MG63 (cell line): ENCODE data around the gene UNC13B. TPM values are rescaled to one million over a fixed set of nuclear protein-coding genes. Genes with fewer than 3 reads are reported as not detected.
"Not testable (repeated sequence)": the region's sequence is repeated elsewhere in the genome, so short reads cannot be mapped to it uniquely, and the experiment has no call there.

ENCODE experiments used
- DNase-seq: peaks from one replicate; pipeline ENCODE4 v3.0.0-alpha.2; 2020
- H3K27me3 ChIP-seq: fragments of 250-450 bp; sonication (Bioruptor Pico); 2 replicates; pipeline ENCODE4 v1.5.1; 2020; ENCODE audit warnings: mild to moderate bottlenecking, moderate library complexity
- H3K36me3 ChIP-seq: fragments of 250-450 bp; sonication (Bioruptor Pico); 2 replicates; pipeline ENCODE4 v1.5.1; 2020; ENCODE audit warnings: mild to moderate bottlenecking, moderate library complexity
- H3K4me3 ChIP-seq: fragments of 250-450 bp; sonication (Bioruptor Pico); 2 replicates; pipeline ENCODE4 v1.5.1; 2020; ENCODE audit warnings: mild to moderate bottlenecking, moderate library complexity
- H3K9me3 ChIP-seq: fragments of 250-450 bp; sonication (Bioruptor Pico); 2 replicates; pipeline ENCODE4 v1.5.1; 2020; ENCODE audit warnings: mild to moderate bottlenecking, moderate library complexity
- total RNA-seq: library from RNA; depleted of rRNA; stranded (reverse); fragments of >200 nt; shearing (Covaris generic); gene quantifications from 2 replicates; pipeline ENCODE4 v1.2.3, GENCODE V29; 2014; ENCODE audit warnings: low replicate concordance

UNC13B gene
- total RNA-seq, 1 experiment from 2014 or later: 2.4 TPM

DNA sequence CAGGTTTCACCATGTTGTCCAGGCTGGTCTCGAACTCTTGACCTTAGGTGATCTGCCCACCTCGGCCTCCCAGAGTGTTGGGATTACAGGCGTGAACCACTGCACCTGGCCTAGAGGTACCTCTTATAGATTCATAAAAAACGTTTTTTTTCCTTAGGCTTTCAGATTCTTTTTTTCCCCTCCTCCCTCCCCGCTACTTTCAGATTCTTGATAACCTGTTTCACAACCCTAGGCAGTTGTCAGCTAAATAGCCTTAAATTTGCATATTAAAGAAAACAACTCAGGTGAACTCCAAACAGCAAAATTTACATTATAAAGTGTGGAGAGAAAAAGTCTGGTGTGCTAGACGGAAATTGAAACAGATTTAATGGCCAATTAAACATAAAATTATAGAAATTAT lies 4.0 kb upstream of the UNC13B start:
- not testable (repeated sequence) for DNase-seq

GRCh38 chr9:35158501-35159280 lies 3.1 kb upstream of the UNC13B start:
- no peaks in the 10 kb centered on the region for H3K36me3 ChIP-seq
- no peaks in the 10 kb centered on the region for H3K9me3 ChIP-seq
- H3K4me3 ChIP-seq: no peak overlapping the region
- no peaks in the 10 kb centered on the region for H3K27me3 ChIP-seq
- no peak for DNase-seq

More for the DNA sequence above, 4.0 kb upstream of the UNC13B start:
- H3K36me3 ChIP-seq, H3K9me3 ChIP-seq, H3K27me3 ChIP-seq, H3K4me3 ChIP-seq: not testable (repeated sequence)

DNA sequence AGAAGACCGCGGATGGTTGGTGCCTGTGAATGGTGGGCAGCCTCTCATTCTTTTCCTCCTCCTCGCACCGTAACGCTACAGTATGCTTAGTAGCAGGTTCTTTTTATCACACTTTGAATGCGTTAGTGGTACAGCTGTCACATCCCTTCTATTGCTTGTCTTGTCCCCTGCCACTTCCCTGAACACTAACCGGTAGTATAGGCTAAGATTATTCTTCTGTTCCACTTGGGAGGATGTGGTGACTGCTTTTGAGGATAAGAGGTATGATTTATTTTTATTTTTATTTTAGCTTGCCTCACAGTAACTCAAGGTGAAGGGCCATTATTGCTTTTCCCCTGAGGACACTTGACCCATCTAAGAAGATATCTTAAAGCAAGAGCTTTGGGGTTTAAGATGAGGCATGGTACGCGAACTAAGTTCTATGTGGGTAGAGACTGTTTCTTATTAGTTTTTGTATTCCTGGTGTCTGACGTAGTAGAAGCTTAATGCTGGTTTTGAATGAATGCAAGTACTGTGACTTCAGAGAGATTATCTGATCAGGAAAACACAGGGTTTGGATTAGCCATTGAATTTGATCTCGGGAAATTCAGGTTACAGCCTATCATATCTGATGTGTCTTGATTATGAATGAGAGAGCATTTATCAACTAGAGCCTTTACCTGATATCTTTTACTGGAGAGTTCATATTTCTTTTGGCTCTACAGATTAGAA lies 951 bp downstream of the UNC13B start:
- no peaks in the 10 kb centered on the region for H3K27me3 ChIP-seq
- H3K36me3 ChIP-seq: no peaks in the 10 kb centered on the region
- peak overlapping the region; percentile 66 for H3K4me3 ChIP-seq
- H3K9me3 ChIP-seq: no peaks in the 10 kb centered on the region
- no peak for DNase-seq

DNA sequence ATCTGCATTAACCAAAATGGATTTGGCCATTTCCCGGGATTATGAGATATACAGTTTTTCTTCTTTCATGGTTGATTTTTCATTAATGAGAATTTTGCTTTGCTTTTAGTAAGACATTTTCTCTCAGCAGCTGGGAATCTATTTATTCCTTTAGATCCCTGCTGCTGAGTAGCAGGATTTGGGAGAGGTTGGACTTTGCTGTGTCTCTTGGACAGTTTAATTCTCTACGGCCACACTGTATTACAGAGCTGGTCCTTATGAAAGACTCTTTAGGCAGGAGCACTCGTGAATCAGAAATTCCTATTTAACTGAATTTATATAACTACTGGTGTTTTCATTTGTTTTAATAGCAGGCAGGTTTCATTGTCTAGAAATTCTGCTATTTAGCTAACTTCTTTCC lies 1.6 kb downstream of the UNC13B start:
- no peaks in the 10 kb centered on the region for H3K27me3 ChIP-seq
- no peaks in the 10 kb centered on the region for H3K36me3 ChIP-seq
- H3K9me3 ChIP-seq: no peaks in the 10 kb centered on the region
- no peak for DNase-seq
- H3K4me3 ChIP-seq: no peak overlapping the region

DNA sequence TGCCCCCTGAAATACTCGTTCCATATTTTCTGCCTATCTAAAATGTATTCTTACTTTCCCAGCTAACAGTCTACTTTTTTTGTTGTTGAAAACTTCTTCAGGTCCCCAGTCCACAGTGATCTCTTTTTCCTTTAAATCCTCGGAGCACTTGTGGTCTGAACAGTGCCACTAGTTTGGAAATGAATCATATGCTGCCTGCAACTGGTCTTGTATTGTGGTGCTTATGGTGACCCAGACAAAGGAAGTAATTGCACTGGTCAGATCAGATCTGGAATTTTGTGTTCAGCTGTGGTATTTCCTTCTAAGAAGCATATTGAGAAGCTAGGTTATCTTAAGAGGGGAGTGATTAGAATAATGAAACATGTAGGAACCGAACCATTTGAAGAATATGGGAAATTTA lies 2.9 kb downstream of the UNC13B start:
- DNase-seq: no peak

GRCh38 chr9:35167429-35167828 lies 5.6 kb downstream of the UNC13B start:
- not testable (repeated sequence) for DNase-seq, H3K27me3 ChIP-seq, H3K4me3 ChIP-seq, H3K36me3 ChIP-seq, H3K9me3 ChIP-seq

More for the DNA sequence above, 2.9 kb downstream of the UNC13B start:
- no peaks in the 10 kb centered on the region for H3K9me3 ChIP-seq
- no peak overlapping the region for H3K4me3 ChIP-seq
- no peaks in the 10 kb centered on the region for H3K36me3 ChIP-seq
- H3K27me3 ChIP-seq: no peaks in the 10 kb centered on the region

GRCh38 chr9:35168963-35169362 lies 7.2 kb downstream of the UNC13B start:
- DNase-seq: no peak
- Histone ChIP-seq H3K9me3 (no peaks in the 10 kb centered on the region), H3K27me3 (no peaks in the 10 kb centered on the region), H3K36me3 (no peaks in the 10 kb centered on the region), H3K4me3 (no peak overlapping the region)

GRCh38 chr9:35172878-35173277 lies 11.1 kb downstream of the UNC13B start:
- H3K4me3 ChIP-seq: no peak overlapping the region
- H3K27me3 ChIP-seq: no peaks in the 10 kb centered on the region
- no peaks in the 10 kb centered on the region for H3K9me3 ChIP-seq
- no peak for DNase-seq
- no peaks in the 10 kb centered on the region for H3K36me3 ChIP-seq

DNA sequence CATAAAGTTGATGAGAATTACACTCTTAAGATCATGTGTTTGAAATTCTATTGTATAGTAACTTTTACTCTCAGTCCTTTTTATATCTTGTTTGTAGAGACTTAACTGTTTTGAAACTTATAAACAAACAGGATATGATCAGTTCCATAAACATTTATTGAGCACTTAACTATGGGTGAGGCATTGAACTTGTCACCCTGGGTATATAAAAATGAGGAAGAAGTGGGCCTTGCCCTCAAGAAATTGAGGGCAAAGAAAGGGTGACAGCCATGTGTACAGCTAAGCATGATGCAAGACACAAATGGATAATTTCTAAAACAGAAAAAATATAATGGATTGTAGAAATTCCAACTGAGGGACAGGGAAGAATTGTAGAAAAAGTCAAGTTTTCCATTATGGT lies 15.7 kb downstream of the UNC13B start:
- DNase-seq: no peak
- no peaks in the 10 kb centered on the region for H3K9me3 ChIP-seq
- no peak overlapping the region for H3K4me3 ChIP-seq
- H3K27me3 ChIP-seq: no peaks in the 10 kb centered on the region
- H3K36me3 ChIP-seq: no peaks in the 10 kb centered on the region

- Histone ChIP-seq H3K4me3 (no peak overlapping the region), H3K9me3 (no peaks in the 10 kb centered on the region), H3K27me3 (no peaks in the 10 kb centered on the region), H3K36me3 (no peaks in the 10 kb centered on the region)
- DNase-seq: no peak
These were observed 17.8 kb downstream of the UNC13B start for GRCh38 chr9:35179347-35180280.

DNA sequence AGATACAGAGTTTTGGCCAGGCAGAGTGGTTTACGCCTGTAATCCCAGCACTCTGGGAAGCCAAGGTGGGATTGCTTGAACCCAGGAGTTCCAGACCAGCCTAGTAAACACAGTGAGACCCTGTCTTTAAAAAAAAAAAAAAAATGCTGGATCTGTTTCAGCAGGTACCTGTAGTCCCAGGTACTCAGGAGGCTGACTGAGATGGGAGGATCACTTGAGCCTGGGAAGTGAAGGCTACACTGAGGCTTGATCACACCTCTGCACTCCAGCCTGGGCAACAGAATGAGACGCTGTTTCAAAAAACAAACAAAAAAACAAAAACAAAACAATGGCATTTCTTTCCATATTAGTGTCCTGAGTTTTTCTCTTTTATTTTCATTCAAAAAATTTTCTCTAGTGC lies 19.0 kb downstream of the UNC13B start:
- DNase-seq: no peak
- H3K9me3 ChIP-seq: no peaks in the 10 kb centered on the region
- no peaks in the 10 kb centered on the region for H3K27me3 ChIP-seq
- no peak overlapping the region for H3K4me3 ChIP-seq
- H3K36me3 ChIP-seq: no peaks in the 10 kb centered on the region

GRCh38 chr9:35182401-35182800 lies 20.6 kb downstream of the UNC13B start:
- not testable (repeated sequence) for H3K9me3 ChIP-seq, H3K36me3 ChIP-seq, H3K4me3 ChIP-seq, DNase-seq, H3K27me3 ChIP-seq

DNA sequence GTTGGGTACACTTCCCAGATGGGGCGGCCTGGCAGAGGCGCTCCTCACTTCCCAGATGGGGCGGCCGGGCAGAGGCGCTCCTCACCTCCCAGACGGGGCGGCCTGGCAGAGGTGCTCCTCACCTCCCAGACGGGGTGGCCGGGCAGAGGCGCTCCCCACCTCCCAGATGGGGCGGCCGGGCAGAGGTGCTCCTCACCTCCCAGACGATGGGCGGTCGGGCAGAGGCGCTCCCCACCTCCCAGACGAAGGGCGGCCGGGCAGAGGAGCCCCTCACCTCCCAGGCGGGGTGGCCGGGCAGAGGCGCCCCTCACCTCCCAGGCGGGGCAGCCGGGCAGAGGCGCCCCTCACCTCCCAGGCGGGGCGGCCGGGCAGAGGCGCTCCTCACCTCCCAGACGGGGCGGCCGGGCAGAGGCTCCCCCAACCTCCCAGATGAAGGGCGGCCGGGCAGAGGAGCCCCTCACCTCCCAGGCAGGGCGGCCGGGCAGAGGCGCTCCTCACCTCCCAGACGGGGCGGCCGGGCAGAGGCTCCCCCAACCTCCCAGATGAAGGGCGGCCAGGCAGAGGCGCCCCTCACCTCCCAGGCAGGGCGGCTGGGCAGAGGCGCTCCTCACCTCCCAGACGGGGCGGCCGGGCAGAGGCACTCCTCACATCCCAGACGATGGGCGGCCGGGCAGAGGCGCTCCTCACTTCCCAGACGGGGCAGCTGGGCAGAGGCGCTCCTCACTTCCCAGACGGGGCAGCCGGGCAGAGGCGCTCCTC lies 21.4 kb downstream of the UNC13B start:
- H3K4me3 ChIP-seq, H3K9me3 ChIP-seq, DNase-seq, H3K36me3 ChIP-seq, H3K27me3 ChIP-seq: not testable (repeated sequence)

DNA sequence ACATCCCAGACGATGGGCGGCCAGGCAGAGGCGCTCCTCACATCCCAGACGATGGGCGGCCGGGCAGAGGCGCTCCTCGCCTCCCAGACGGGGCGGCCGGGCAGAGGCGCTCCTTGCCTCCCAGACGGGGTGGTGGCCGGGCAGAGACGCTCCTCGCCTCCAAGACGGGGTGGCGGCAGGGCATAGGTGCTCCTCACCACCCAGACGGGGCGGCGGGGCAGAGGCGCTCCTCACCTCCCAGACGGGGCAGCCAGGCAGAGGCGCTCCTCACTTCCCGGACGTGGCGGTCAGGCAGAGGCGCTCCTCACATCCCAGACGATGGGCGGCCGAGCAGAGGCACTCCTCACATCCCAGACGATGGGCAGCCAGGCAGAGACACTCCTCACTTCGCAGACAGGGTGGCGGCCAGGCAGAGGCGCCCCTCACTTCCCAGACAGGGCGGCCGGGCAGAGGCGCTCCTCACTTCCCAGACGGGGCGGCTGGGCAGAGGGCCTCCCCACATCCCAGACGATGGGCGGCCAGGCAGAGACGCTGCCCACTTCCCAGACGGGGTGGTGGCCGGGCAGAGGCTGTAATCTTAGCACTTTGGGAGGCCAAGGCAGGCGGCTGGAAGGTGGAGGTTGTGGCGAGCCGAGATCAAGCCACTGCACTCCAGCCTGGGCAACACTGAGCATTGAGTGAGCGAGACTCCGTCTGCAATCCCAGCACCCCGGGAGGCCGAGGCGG lies 22.1 kb downstream of the UNC13B start:
- H3K27me3 ChIP-seq, H3K4me3 ChIP-seq, DNase-seq, H3K9me3 ChIP-seq, H3K36me3 ChIP-seq: not testable (repeated sequence)

- Histone ChIP-seq H3K4me3 (no peak overlapping the region), H3K9me3 (no peaks in the 10 kb centered on the region), H3K27me3 (no peaks in the 10 kb centered on the region), H3K36me3 (no peaks in the 10 kb centered on the region)
- DNase-seq: no peak
These were observed 24.7 kb downstream of the UNC13B start for GRCh38 chr9:35186524-35186923.

GRCh38 chr9:35190203-35190602 lies 28.4 kb downstream of the UNC13B start:
- Histone ChIP-seq H3K36me3 (no peaks in the 10 kb centered on the region), H3K4me3 (no peak overlapping the region), H3K9me3 (no peaks in the 10 kb centered on the region), H3K27me3 (no peaks in the 10 kb centered on the region)
- DNase-seq: no peak
